GM19372 (cell line): ENCODE measurements around the gene CIB4.

ENCODE experiments used
- ATAC-seq: cut with Tn5 transposase; IDR thresholded peaks from one replicate; pipeline ENCODE4 v1.9.1; 2021; ENCODE audit warnings: mild to moderate bottlenecking, low read depth, moderate library complexity; ENCODE audit not compliant: unreplicated experiment

CIB4 gene

GRCh38 chr2:26646986-26647672, 6.0 kb upstream of the CIB4 start:
- ATAC-seq: no peak

GRCh38 chr2:26645762-26646161, 4.6 kb upstream of the CIB4 start:
- no peak for ATAC-seq

GRCh38 chr2:26644188-26644835, 3.1 kb upstream of the CIB4 start:
- no peak for ATAC-seq

GRCh38 chr2:26642429-26642828, 1.3 kb upstream of the CIB4 start:
- ATAC-seq: no peak

- no peak for ATAC-seq
Observed at GRCh38 chr2:26640331-26640745, 828 bp downstream of the CIB4 start.

GRCh38 chr2:26639685-26640243, 1.4 kb downstream of the CIB4 start:
- no peak for ATAC-seq

GRCh38 chr2:26637811-26638310, 3.3 kb downstream of the CIB4 start:
- ATAC-seq: no peak

- no peak for ATAC-seq
Observed at GRCh38 chr2:26636935-26637334, 4.2 kb downstream of the CIB4 start.

GRCh38 chr2:26635401-26635800, 5.8 kb downstream of the CIB4 start:
- no peak for ATAC-seq

- no peak for ATAC-seq
Observed at GRCh38 chr2:26634636-26635230, 6.4 kb downstream of the CIB4 start.

GRCh38 chr2:26633993-26634595, 7.1 kb downstream of the CIB4 start:
- ATAC-seq: no peak

- ATAC-seq: no peak
Observed at GRCh38 chr2:26633351-26633945, 7.7 kb downstream of the CIB4 start.

GRCh38 chr2:26632624-26633185, 8.5 kb downstream of the CIB4 start:
- ATAC-seq: no peak

- no peak for ATAC-seq
Observed at GRCh38 chr2:26631401-26632170, 9.6 kb downstream of the CIB4 start.

- no peak for ATAC-seq
Observed at GRCh38 chr2:26630669-26631360, 10.4 kb downstream of the CIB4 start.

- ATAC-seq: no peak
Observed at GRCh38 chr2:26630235-26630634, 10.9 kb downstream of the CIB4 start.

- no peak for ATAC-seq
Observed at GRCh38 chr2:26629751-26630150, 11.4 kb downstream of the CIB4 start.

GRCh38 chr2:26629346-26629630, 11.9 kb downstream of the CIB4 start:
- ATAC-seq: no peak
